ENCODE data around the gene AGAP6.
"Not testable (repeated sequence)": the region's sequence is repeated elsewhere in the genome, so short reads cannot be mapped to it uniquely, and the experiment has no call there.

Gene AGAP6

GRCh38 chr10:50027195-50027594 lies 39.0 kb downstream of the AGAP6 start:
- DNase-seq, result no peak

GRCh38 chr10:50033481-50033880 lies 45.3 kb downstream of the AGAP6 start:
- no peak for DNase-seq

GRCh38 chr10:50035337-50035736 lies 47.1 kb downstream of the AGAP6 start:
- not testable (repeated sequence) for DNase-seq

GRCh38 chr10:50044941-50045664 lies 56.9 kb downstream of the AGAP6 start:
- DNase-seq, result no peak

- DNase-seq, result not testable (repeated sequence)
Observed at GRCh38 chr10:50046457-50046856, 58.3 kb downstream of the AGAP6 start.

GRCh38 chr10:50047594-50047993 lies 59.4 kb downstream of the AGAP6 start:
- not testable (repeated sequence) for DNase-seq

- not testable (repeated sequence) for DNase-seq
Observed at GRCh38 chr10:50051995-50052660, 63.9 kb downstream of the AGAP6 start.

GRCh38 chr10:50052778-50053376 lies 64.7 kb downstream of the AGAP6 start:
- not testable (repeated sequence) for DNase-seq

GRCh38 chr10:50055494-50056292 lies 67.5 kb downstream of the AGAP6 start:
- DNase-seq, result not testable (repeated sequence)

GRCh38 chr10:50056654-50057053 lies 68.4 kb downstream of the AGAP6 start:
- not testable (repeated sequence) for DNase-seq

GRCh38 chr10:50058727-50059126 lies 70.5 kb downstream of the AGAP6 start:
- not testable (repeated sequence) for DNase-seq

GRCh38 chr10:50059946-50060345 lies 71.7 kb downstream of the AGAP6 start:
- DNase-seq, result not testable (repeated sequence)

Data from activated naive CD4-positive, alpha-beta T cell treated with Interleukin-2 at 50 U/mL for 16 hours (primary cell).